OCI-LY7 (cell line): ENCODE data around the gene PCDHA4.

Experiments
- EZH2phosphoT487 ChIP-seq: fragments of 200-600 bp; sonication (generic); IDR thresholded peaks from 2 replicates; pipeline ENCODE4 v1.6.1; 2018; ENCODE audit warnings: low read depth, borderline replicate concordance, mild to moderate bottlenecking, mixed run types, antibody characterized with exemption, low read length, moderate library complexity, mixed read lengths
- TF ChIP-seq, protein P1 (sequence below): fragments of 200-600 bp; sonication (generic); conservative IDR thresholded peaks from 2 replicates; pipeline ENCODE4 v1.5.1; 2014; ENCODE audit warnings: mild to moderate bottlenecking, antibody characterized with exemption, low read length, moderate library complexity, mixed read lengths

DNA sequence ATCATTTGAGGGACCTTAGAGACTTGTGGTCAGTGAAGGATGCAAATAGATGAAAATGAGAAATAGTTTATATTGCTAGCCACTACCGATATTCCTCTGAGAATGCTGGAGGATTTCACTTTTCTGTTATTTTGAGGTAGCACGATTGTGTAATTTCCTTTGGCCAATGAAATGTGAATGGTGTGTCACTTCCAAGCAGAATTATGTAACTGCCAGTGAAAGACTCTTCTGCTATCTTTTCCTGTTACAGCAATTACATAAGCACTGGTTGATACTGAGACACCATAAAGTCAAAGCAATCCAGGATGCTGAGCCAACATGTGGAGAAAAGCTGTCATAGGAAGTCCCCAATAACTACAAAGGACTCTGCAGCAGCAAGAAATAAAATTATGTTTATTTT, 15.8 kb upstream of the PCDHA4 start:
- TF ChIP-seq, protein P1, sequence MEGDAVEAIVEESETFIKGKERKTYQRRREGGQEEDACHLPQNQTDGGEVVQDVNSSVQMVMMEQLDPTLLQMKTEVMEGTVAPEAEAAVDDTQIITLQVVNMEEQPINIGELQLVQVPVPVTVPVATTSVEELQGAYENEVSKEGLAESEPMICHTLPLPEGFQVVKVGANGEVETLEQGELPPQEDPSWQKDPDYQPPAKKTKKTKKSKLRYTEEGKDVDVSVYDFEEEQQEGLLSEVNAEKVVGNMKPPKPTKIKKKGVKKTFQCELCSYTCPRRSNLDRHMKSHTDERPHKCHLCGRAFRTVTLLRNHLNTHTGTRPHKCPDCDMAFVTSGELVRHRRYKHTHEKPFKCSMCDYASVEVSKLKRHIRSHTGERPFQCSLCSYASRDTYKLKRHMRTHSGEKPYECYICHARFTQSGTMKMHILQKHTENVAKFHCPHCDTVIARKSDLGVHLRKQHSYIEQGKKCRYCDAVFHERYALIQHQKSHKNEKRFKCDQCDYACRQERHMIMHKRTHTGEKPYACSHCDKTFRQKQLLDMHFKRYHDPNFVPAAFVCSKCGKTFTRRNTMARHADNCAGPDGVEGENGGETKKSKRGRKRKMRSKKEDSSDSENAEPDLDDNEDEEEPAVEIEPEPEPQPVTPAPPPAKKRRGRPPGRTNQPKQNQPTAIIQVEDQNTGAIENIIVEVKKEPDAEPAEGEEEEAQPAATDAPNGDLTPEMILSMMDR, result no peak
- TF ChIP-seq EZH2phosphoT487, result no peak
